ENCODE measurements around the gene RBM19.
A peak's percentile ranks its signal among the peaks of the same experiment; 100 is the strongest.

Gene RBM19

GRCh38 chr12:113820842-113821241 is 145.3 kb downstream of the RBM19 start:
- Histone ChIP-seq H3K27me3 (replicated peaks; ENCODE audit: control insufficient read depth, insufficient read depth, low read length) (no peaks in the 10 kb centered on the region), H3K4me3 (replicated peaks; ENCODE audit: low read depth, low read length) (no peak overlapping the region), H3K36me3 (ENCODE audit: control insufficient read depth, insufficient read depth, low read length) (no peaks in the 10 kb centered on the region; the same call in none of the 2 replicates)
- no peak for DNase-seq (ENCODE audit: extremely low read depth, insufficient read length)
- no peak for TF ChIP-seq CTCF (IDR thresholded peaks at IDR 0.05; ENCODE audit: insufficient read depth, low read length, poor library complexity, severe bottlenecking)

DNA sequence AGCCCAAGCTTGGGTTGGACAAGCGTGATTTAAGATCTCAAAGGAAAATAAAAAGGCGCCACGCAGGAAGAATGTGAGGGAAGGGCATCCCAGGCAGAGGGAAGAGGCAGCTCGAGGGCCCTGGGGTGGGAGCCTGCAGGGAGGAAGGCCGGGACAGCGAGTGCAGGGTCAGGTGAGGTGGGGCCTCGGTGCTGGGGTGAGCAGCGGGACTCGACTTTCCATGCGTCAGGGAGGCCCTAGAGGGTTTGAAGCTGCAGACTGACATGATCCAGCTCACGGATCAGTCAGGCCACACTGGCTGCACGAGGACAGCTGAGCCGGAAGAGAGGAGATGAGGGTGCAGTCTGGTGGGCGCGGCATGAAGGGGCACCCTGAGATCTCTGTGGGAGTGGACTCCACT is 145.8 kb downstream of the RBM19 start:
- no peak for DNase-seq (ENCODE audit: extremely low read depth, insufficient read length)
- H3K4me3 ChIP-seq (replicated peaks; ENCODE audit: low read depth, low read length) = no peak overlapping the region
- H3K36me3 ChIP-seq (ENCODE audit: control insufficient read depth, insufficient read depth, low read length) = no peaks in the 10 kb centered on the region; the same call in none of the 2 replicates
- H3K27me3 ChIP-seq (replicated peaks; ENCODE audit: control insufficient read depth, insufficient read depth, low read length) = no peaks in the 10 kb centered on the region
- no peak for TF ChIP-seq CTCF (IDR thresholded peaks at IDR 0.05; ENCODE audit: insufficient read depth, low read length, poor library complexity, severe bottlenecking)

- Histone ChIP-seq H3K36me3 (ENCODE audit: control insufficient read depth, insufficient read depth, low read length) (peaks cover 2% of the 10 kb centered on the region), H3K4me3 (replicated peaks; ENCODE audit: low read depth, low read length) (no peak overlapping the region), H3K27me3 (replicated peaks; ENCODE audit: control insufficient read depth, insufficient read depth, low read length) (no peaks in the 10 kb centered on the region)
- no peak for DNase-seq (ENCODE audit: extremely low read depth, insufficient read length)
- TF ChIP-seq CTCF (IDR thresholded peaks at IDR 0.05; ENCODE audit: insufficient read depth, low read length, poor library complexity, severe bottlenecking) = no peak
These were observed 146.6 kb downstream of the RBM19 start for GRCh38 chr12:113819495-113819894.

GRCh38 chr12:113818833-113819232 is 147.3 kb downstream of the RBM19 start:
- Histone ChIP-seq H3K4me3 (replicated peaks; ENCODE audit: low read depth, low read length) (no peak overlapping the region), H3K36me3 (ENCODE audit: control insufficient read depth, insufficient read depth, low read length) (peaks cover 2% of the 10 kb centered on the region), H3K27me3 (replicated peaks; ENCODE audit: control insufficient read depth, insufficient read depth, low read length) (no peaks in the 10 kb centered on the region)
- TF ChIP-seq CTCF (IDR thresholded peaks at IDR 0.05; ENCODE audit: insufficient read depth, low read length, poor library complexity, severe bottlenecking) = peak; percentile 26
- DNase-seq (ENCODE audit: extremely low read depth, insufficient read length) = no peak

DNA sequence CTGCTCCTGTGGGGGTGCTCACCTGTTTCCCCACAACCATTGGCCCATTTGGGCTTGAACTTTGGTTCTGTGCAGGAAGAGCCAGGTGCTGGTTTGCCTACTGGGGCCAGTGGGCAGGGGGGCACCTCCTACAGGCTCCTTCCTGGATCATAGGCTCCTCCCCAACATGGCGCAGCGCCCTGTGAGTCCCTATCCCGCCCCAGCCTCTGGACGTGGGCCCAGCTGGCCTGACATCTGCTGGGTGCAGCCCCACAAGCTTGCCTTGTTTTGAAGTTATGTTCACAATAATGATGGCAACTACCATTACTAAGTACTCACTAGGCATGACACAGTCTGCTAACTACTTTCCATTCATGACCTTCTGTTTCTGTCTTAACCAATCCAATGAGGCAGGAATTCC is 147.8 kb downstream of the RBM19 start:
- no peaks in the 10 kb centered on the region for H3K27me3 ChIP-seq (replicated peaks; ENCODE audit: control insufficient read depth, insufficient read depth, low read length)
- no peak for TF ChIP-seq CTCF (IDR thresholded peaks at IDR 0.05; ENCODE audit: insufficient read depth, low read length, poor library complexity, severe bottlenecking)
- no peak overlapping the region for H3K4me3 ChIP-seq (replicated peaks; ENCODE audit: low read depth, low read length)
- H3K36me3 ChIP-seq (ENCODE audit: control insufficient read depth, insufficient read depth, low read length) = peaks cover 2% of the 10 kb centered on the region
- no peak for DNase-seq (ENCODE audit: extremely low read depth, insufficient read length)

- Histone ChIP-seq H3K27me3 (replicated peaks; ENCODE audit: control insufficient read depth, insufficient read depth, low read length) (no peaks in the 10 kb centered on the region), H3K36me3 (ENCODE audit: control insufficient read depth, insufficient read depth, low read length) (peaks cover 2% of the 10 kb centered on the region), H3K4me3 (replicated peaks; ENCODE audit: low read depth, low read length) (no peak overlapping the region)
- no peak for TF ChIP-seq CTCF (IDR thresholded peaks at IDR 0.05; ENCODE audit: insufficient read depth, low read length, poor library complexity, severe bottlenecking)
- no peak for DNase-seq (ENCODE audit: extremely low read depth, insufficient read length)
These were observed 149.3 kb downstream of the RBM19 start for GRCh38 chr12:113816866-113817265.

Data from GM06990 (cell line).